Measurements from ENCODE around the gene HOXB4. TPM values are rescaled to one million over a fixed set of nuclear protein-coding genes. Genes with fewer than 3 reads are reported as not detected.

HOXB4 gene
- 2.7 TPM for polyA plus RNA-seq (2012; ENCODE audit: missing spikeins)

- peak; percentile 71 for FAIRE-seq
- peak; percentile 76 for DNase-seq (ENCODE audit: insufficient read length)
- TF ChIP-seq POLR2AphosphoS5 (IDR thresholded peaks at IDR 0.05; ENCODE audit: low read depth, low read length) = no peak; the same call in 1 of the 2 replicates
- TF ChIP-seq POLR2A (IDR thresholded peaks at IDR 0.05; ENCODE audit: low read depth, low read length) = peak; percentile 45; the same call in 1 of the 2 replicates
Measured at GRCh38 chr17:48577946-48578615, at the start of gene HOXB4. Gene HOXB4 (minus strand): TSS chr17:48578350. CDS start chr17:48578319, 31 bp downstream.

- no peak for TF ChIP-seq POLR2AphosphoS5 (IDR thresholded peaks at IDR 0.05; ENCODE audit: low read depth, low read length)
- no peak for TF ChIP-seq TAF1 (IDR thresholded peaks at IDR 0.05; ENCODE audit: borderline replicate concordance, low read depth, low read length)
- TF ChIP-seq POLR2A (IDR thresholded peaks at IDR 0.05; ENCODE audit: low read depth, low read length) = no peak
- DNase-seq (ENCODE audit: insufficient read length) = no peak
- FAIRE-seq = no peak
Measured at GRCh38 chr17:48627118-48627597, 49.0 kb upstream of the HOXB4 start.

- no peak for TF ChIP-seq POLR2AphosphoS5 (IDR thresholded peaks at IDR 0.05; ENCODE audit: low read depth, low read length)
- no peak for TF ChIP-seq POLR2A (IDR thresholded peaks at IDR 0.05; ENCODE audit: low read depth, low read length)
- TF ChIP-seq TAF1 (IDR thresholded peaks at IDR 0.05; ENCODE audit: borderline replicate concordance, low read depth, low read length) = no peak
- FAIRE-seq (peak; percentile 80), DNase-seq (ENCODE audit: insufficient read length) (no peak)
Measured at GRCh38 chr17:48626245-48627117, 48.3 kb upstream of the HOXB4 start, which contains the start of gene HOXB9. Gene HOXB9 (minus strand): TSS chr17:48626358. CDS start chr17:48626269, 89 bp downstream.

- FAIRE-seq = peak; percentile 78
- TF ChIP-seq TAF1 (IDR thresholded peaks at IDR 0.05; ENCODE audit: borderline replicate concordance, low read depth, low read length) = no peak
- no peak for TF ChIP-seq POLR2AphosphoS5 (IDR thresholded peaks at IDR 0.05; ENCODE audit: low read depth, low read length)
- no peak for TF ChIP-seq POLR2A (IDR thresholded peaks at IDR 0.05; ENCODE audit: low read depth, low read length)
- DNase-seq (ENCODE audit: insufficient read length) = peak; percentile 67
Measured at GRCh38 chr17:48625495-48626244, 47.5 kb upstream of the HOXB4 start.

GRCh38 chr17:48624544-48625494 lies 46.7 kb upstream of the HOXB4 start:
- no peak for DNase-seq (ENCODE audit: insufficient read length)
- peak; percentile 54 for FAIRE-seq

GRCh38 chr17:48624118-48624517 lies 46.0 kb upstream of the HOXB4 start:
- DNase-seq (ENCODE audit: insufficient read length) (no peak), FAIRE-seq (no peak)
- TF ChIP-seq TAF1 (IDR thresholded peaks at IDR 0.05; ENCODE audit: borderline replicate concordance, low read depth, low read length) (no peak), POLR2A (IDR thresholded peaks at IDR 0.05; ENCODE audit: low read depth, low read length) (no peak), POLR2AphosphoS5 (IDR thresholded peaks at IDR 0.05; ENCODE audit: low read depth, low read length) (no peak)

More at GRCh38 chr17:48624544-48625494, 46.7 kb upstream of the HOXB4 start:
- TF ChIP-seq POLR2AphosphoS5 (IDR thresholded peaks at IDR 0.05; ENCODE audit: low read depth, low read length) (no peak), POLR2A (IDR thresholded peaks at IDR 0.05; ENCODE audit: low read depth, low read length) (no peak), TAF1 (IDR thresholded peaks at IDR 0.05; ENCODE audit: borderline replicate concordance, low read depth, low read length) (no peak)

GRCh38 chr17:48623583-48623982 lies 45.4 kb upstream of the HOXB4 start:
- FAIRE-seq (no peak), DNase-seq (ENCODE audit: insufficient read length) (no peak)
- no peak for TF ChIP-seq POLR2AphosphoS5 (IDR thresholded peaks at IDR 0.05; ENCODE audit: low read depth, low read length)
- no peak for TF ChIP-seq POLR2A (IDR thresholded peaks at IDR 0.05; ENCODE audit: low read depth, low read length)
- no peak for TF ChIP-seq TAF1 (IDR thresholded peaks at IDR 0.05; ENCODE audit: borderline replicate concordance, low read depth, low read length)

GRCh38 chr17:48622857-48623256 lies 44.7 kb upstream of the HOXB4 start:
- FAIRE-seq = no peak
- no peak for DNase-seq (ENCODE audit: insufficient read length)
- no peak for TF ChIP-seq POLR2A (IDR thresholded peaks at IDR 0.05; ENCODE audit: low read depth, low read length)
- no peak for TF ChIP-seq POLR2AphosphoS5 (IDR thresholded peaks at IDR 0.05; ENCODE audit: low read depth, low read length)
- no peak for TF ChIP-seq TAF1 (IDR thresholded peaks at IDR 0.05; ENCODE audit: borderline replicate concordance, low read depth, low read length)

GRCh38 chr17:48621410-48622392 lies 43.6 kb upstream of the HOXB4 start:
- DNase-seq (ENCODE audit: insufficient read length) (no peak), FAIRE-seq (no peak)
- no peak for TF ChIP-seq TAF1 (IDR thresholded peaks at IDR 0.05; ENCODE audit: borderline replicate concordance, low read depth, low read length)
- no peak for TF ChIP-seq POLR2A (IDR thresholded peaks at IDR 0.05; ENCODE audit: low read depth, low read length)
- TF ChIP-seq POLR2AphosphoS5 (IDR thresholded peaks at IDR 0.05; ENCODE audit: low read depth, low read length) = no peak
